Spleen (tissue), 11 donors: ENCODE measurements around the gene HSPA12B. TPM values are rescaled to one million over a fixed set of nuclear protein-coding genes. Genes with fewer than 3 reads are reported as not detected.
A peak's percentile ranks its signal among the peaks of the same experiment; 100 is the strongest.

Source experiments
- DNase-seq: peaks from one replicate; pipeline ENCODE4 v3.0.0-alpha.2; 2020
- H3K27ac ChIP-seq, 8 donors: fragments of 200-600 bp; sonication (generic) in 7 of 8; 1 replicate in 4 of 8; 2 replicates in 4 of 8; pipeline versions ENCODE4 v1.5.0 to v1.8.0; 2016 to 2021; ENCODE audit warnings: inconsistent platforms in 4 of 8, mild to moderate bottlenecking in 4 of 8, moderate library complexity in 1 of 8
- H3K27me3 ChIP-seq, 7 donors: fragments of 200-600 bp; sonication (generic) in 6 of 7; replicated peaks in 1 of 7; 1 replicate in 4 of 7; 2 replicates in 3 of 7; pipeline versions ENCODE4 v1.5.0 to v1.8.0; 2016 to 2021; ENCODE audit warnings: inconsistent platforms in 3 of 7, mild to moderate bottlenecking in 1 of 7
- H3K36me3 ChIP-seq, 6 donors: fragments of 200-600 bp; sonication (generic) in 5 of 6; 1 replicate in 4 of 6; 2 replicates in 2 of 6; pipeline versions ENCODE4 v1.5.0 to v1.8.0; 2016 to 2021; ENCODE audit warnings: inconsistent platforms in 2 of 6
- H3K4me1 ChIP-seq, 6 donors: fragments of 200-600 bp; sonication (generic) in 5 of 6; 1 replicate in 3 of 6; 2 replicates in 3 of 6; pipeline versions ENCODE4 v1.5.0 to v1.8.0; 2016 to 2021; ENCODE audit warnings: inconsistent platforms in 3 of 6
- H3K4me3 ChIP-seq, 8 donors: fragments of 200-600 bp; sonication (generic) in 7 of 8; 1 replicate in 4 of 8; 2 replicates in 4 of 8; pipeline versions ENCODE4 v1.5.0 to v1.8.0; 2016 to 2021; ENCODE audit warnings: inconsistent platforms in 4 of 8, mild to moderate bottlenecking in 4 of 8, moderate library complexity in 2 of 8
- H3K9me3 ChIP-seq, 8 donors: fragments of 200-600 bp; sonication (generic) in 7 of 8; 1 replicate in 4 of 8; 2 replicates in 4 of 8; pipeline versions ENCODE4 v1.5.0 to v1.8.0; 2016 to 2021; ENCODE audit warnings: inconsistent platforms in 4 of 8
- POLR2A ChIP-seq, 3 donors: fragments of 450-650 bp; IDR thresholded peaks; one replicate each; pipeline ENCODE4 v1.5.1; 2017; ENCODE audit warnings: antibody characterized with exemption in 3 of 3, mild to moderate bottlenecking in 1 of 3
- POLR2AphosphoS5 ChIP-seq, 3 donors: sonication (generic); formaldehyde crosslinking; IDR thresholded peaks; one replicate each; pipeline ENCODE4 v1.5.1; 2017; ENCODE audit warnings: antibody characterized with exemption in 3 of 3
- WGBS, 5 donors: extraction: QIAGEN DNeasy Blood & Tissue Kit in 3 of 5; methylation state at CpG; one replicate each; pipeline versions ENCODE4 v1.1.5 to v1.1.7; 2013 to 2018; 5-methylcytosine and 5-hydroxymethylcytosine counted together
- intact Hi-C: fragments of 100-400 bp; cut with DNase I; formaldehyde crosslinking; loops from one replicate; pipeline ENCODE4 v1.15.0; 2023; ENCODE audit warnings: low total_unique reads
- polyA plus RNA-seq, 3 donors: library from polyadenylated mRNA; stranded (reverse); fragments of 200-250 nt; gene quantifications; one replicate each; pipeline ENCODE4 v1.2.1, GENCODE V29; 2013
- total RNA-seq, 7 donors: library from RNA; depleted of rRNA in 3 of 7; stranded (reverse); fragments of >200 nt in 3 of 7; fragmentation: NEBNext Ultra II Directional in 4 of 7; extraction: Animal tissue kit (Norgen Biotek cat#: 25700) in 4 of 7; gene quantifications; one replicate each; pipeline versions ENCODE4 v1.1.0 to v1.2.1, GENCODE V29; 2016 to 2021
- TF ChIP-seq, protein P1 (sequence below), 11 experiments: fragments of 200-600 bp in 7 of 11; fragments of 450-650 bp in 4 of 11; sonication (generic) in 4 of 11; IDR thresholded peaks in 8 of 11; conservative IDR thresholded peaks in 3 of 11; 1 replicate in 7 of 11; 2 replicates in 4 of 11; pipeline versions ENCODE4 v1.4.0 to v1.8.0; 2016 to 2021; ENCODE audit warnings: antibody characterized with exemption in 11 of 11, inconsistent platforms in 4 of 11, mild to moderate bottlenecking in 1 of 11
- donor health status: healthy with polysubstance abuse.
- donor health status: DM: no; HTN: no; CAD: no; lungs with moderate emphysema.
- donor health status: DM: no; HTN: no; CAD: no.
- donor health status: Bipolar disorder and iron deficiency.
- donor health status: healthy.
- donor health status: DM: no; HTN: no; CAD: no.
- donor health status: DM: yes; HTN: yes; CAD: no.

HSPA12B gene
- total and polyA plus RNA-seq, 10 donors: 5.7 to 74.0 (median 27.2) TPM

- TF ChIP-seq, protein P1, sequence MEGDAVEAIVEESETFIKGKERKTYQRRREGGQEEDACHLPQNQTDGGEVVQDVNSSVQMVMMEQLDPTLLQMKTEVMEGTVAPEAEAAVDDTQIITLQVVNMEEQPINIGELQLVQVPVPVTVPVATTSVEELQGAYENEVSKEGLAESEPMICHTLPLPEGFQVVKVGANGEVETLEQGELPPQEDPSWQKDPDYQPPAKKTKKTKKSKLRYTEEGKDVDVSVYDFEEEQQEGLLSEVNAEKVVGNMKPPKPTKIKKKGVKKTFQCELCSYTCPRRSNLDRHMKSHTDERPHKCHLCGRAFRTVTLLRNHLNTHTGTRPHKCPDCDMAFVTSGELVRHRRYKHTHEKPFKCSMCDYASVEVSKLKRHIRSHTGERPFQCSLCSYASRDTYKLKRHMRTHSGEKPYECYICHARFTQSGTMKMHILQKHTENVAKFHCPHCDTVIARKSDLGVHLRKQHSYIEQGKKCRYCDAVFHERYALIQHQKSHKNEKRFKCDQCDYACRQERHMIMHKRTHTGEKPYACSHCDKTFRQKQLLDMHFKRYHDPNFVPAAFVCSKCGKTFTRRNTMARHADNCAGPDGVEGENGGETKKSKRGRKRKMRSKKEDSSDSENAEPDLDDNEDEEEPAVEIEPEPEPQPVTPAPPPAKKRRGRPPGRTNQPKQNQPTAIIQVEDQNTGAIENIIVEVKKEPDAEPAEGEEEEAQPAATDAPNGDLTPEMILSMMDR (IDR thresholded peaks at IDR 0.05 in 8 of 11, conservative IDR thresholded peaks at IDR 0.05 in 3 of 11): no peak
- TF ChIP-seq POLR2AphosphoS5 (IDR thresholded peaks at IDR 0.05): no peak
- TF ChIP-seq POLR2A (IDR thresholded peaks at IDR 0.05): no peak
- Histone ChIP-seq H3K27ac (peak overlapping the region in 2 of 8 donors; percentile 6 to 14), H3K9me3 (no peaks in the 10 kb centered on the region), H3K27me3 (peaks cover 0 to 78% (median 10%) of the 10 kb centered on the region in 7 donors), H3K4me1 (peaks cover 0 to 52% (median 18%) of the 10 kb centered on the region in 6 donors), H3K36me3 (no peaks in the 10 kb centered on the region), H3K4me3 (no peak overlapping the region)
- 77 to 90% (median 85%) methylated on average over 5 of the region's 5 CpGs for WGBS, 5 donors
- DNase-seq: peak; percentile 33
- intact Hi-C loops: no loop called here
Measured at GRCh38 chr20:3728354-3728753, 4.1 kb upstream of the HSPA12B start.

DNA sequence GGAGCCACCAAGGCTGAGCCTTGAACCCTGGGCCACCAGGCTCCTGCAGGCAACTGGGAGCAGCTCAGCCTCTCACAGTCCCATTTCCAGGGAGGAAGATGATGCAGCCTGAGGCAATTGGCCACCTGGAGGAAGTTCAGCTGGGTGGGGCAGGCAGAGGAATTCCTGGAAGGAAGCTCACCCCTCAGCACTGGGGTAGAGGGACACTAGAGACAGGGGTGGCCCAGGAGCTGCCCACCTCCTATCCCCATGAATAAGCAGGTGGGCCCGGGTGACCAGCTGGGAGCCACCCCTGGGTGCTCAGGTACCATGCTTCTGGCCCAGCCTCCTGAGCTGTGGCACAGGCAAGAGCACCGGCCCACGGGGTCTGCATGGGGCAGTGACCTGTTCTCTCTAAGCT is 3.6 kb upstream of the HSPA12B start:
- Histone ChIP-seq H3K27ac (peak overlapping the region in 1 of 8 donors; percentile 6), H3K4me1 (peaks cover 0 to 57% (median 21%) of the 10 kb centered on the region in 6 donors), H3K27me3 (peaks cover 0 to 83% (median 10%) of the 10 kb centered on the region in 7 donors), H3K4me3 (no peak overlapping the region), H3K9me3 (no peaks in the 10 kb centered on the region), H3K36me3 (no peaks in the 10 kb centered on the region)
- TF ChIP-seq POLR2A (IDR thresholded peaks at IDR 0.05) (no peak), POLR2AphosphoS5 (IDR thresholded peaks at IDR 0.05) (peak in 1 of 3 donors; percentile 20)
- intact Hi-C loops: no loop called here
- 60 to 81% (median 65%) methylated on average over 2 to 3 of the region's 3 CpGs for WGBS, 5 donors
- peak; percentile 62 for DNase-seq

DNA sequence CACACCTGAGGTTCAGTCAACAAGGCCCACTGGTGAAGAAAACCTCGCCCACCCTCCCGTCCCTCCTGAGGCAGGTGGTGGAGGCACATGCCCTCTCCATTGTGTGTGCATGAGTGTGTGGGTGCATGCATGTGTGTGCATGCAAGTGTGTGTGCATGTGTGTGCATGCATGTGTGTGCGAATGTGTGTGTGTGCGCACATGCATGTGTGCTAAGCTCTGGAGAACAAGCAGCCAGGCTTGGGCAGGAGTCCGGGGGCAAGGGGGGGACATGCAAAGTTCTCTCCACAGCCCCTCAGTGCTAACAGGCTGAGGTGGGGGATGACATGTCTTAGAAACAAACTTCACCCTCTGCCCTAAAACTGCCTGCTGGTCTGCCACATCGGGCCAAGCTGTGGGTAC is 3.1 kb upstream of the HSPA12B start:
- DNase-seq: no peak

GRCh38 chr20:3729811-3730540 is 2.5 kb upstream of the HSPA12B start:
- 49 to 67% (median 58%) methylated on average over 7 to 8 of the region's 8 CpGs for WGBS, 5 donors
- no peaks in the 10 kb centered on the region for H3K9me3 ChIP-seq
- H3K27me3 ChIP-seq: peaks cover 0 to 84% (median 10%) of the 10 kb centered on the region in 7 donors
- DNase-seq: peak; percentile 59
- no peak overlapping the region for H3K4me3 ChIP-seq
- peaks cover 0 to 68% (median 26%) of the 10 kb centered on the region in 6 donors for H3K4me1 ChIP-seq
- no peaks in the 10 kb centered on the region for H3K36me3 ChIP-seq
- TF ChIP-seq POLR2A (IDR thresholded peaks at IDR 0.05) (no peak), POLR2AphosphoS5 (IDR thresholded peaks at IDR 0.05) (peak in 1 of 3 donors; percentile 11)
- H3K27ac ChIP-seq: peak overlapping the region in 1 of 8 donors; percentile 38
- intact Hi-C loops: no loop called here

More for the DNA sequence above, 3.1 kb upstream of the HSPA12B start:
- intact Hi-C loops: no loop called here
- Histone ChIP-seq H3K27me3 (peaks cover 0 to 84% (median 10%) of the 10 kb centered on the region in 7 donors), H3K4me1 (peaks cover 0 to 62% (median 24%) of the 10 kb centered on the region in 6 donors), H3K36me3 (no peaks in the 10 kb centered on the region), H3K9me3 (no peaks in the 10 kb centered on the region), H3K4me3 (no peak overlapping the region), H3K27ac (no peak overlapping the region)
- 88 to 94% (median 89%) methylated on average over 2 to 6 of the region's 6 CpGs for WGBS, 5 donors
- TF ChIP-seq POLR2A (IDR thresholded peaks at IDR 0.05) (no peak), POLR2AphosphoS5 (IDR thresholded peaks at IDR 0.05) (no peak)
- TF ChIP-seq, protein P1 (IDR thresholded peaks at IDR 0.05 in 8 of 11, conservative IDR thresholded peaks at IDR 0.05 in 3 of 11): no peak
